CD8-positive, alpha-beta memory T cell (primary cell): ENCODE data around the gene HAND1. TPM values are rescaled to one million over a fixed set of nuclear protein-coding genes. Genes with fewer than 3 reads are reported as not detected.
A peak's percentile ranks its signal among the peaks of the same experiment; 100 is the strongest.

Source experiments
- CTCF ChIA-PET: fragments of 350-600 bp; sonication (Branson Sonifier 250); formaldehyde crosslinking; loops from one replicate; lab custom pipeline; 2021; ENCODE audit warnings: antibody characterized with exemption; lab: Charles Lee
- POLR2A ChIA-PET: fragments of 350-600 bp; sonication (Branson Sonifier 250); formaldehyde crosslinking; loops from one replicate; lab custom pipeline; 2021; ENCODE audit warnings: antibody characterized with exemption; lab: Charles Lee
- DNase-seq, 5 donors: peaks; one replicate each; pipeline versions ENCODE4 v3.0.0 to v3.0.0-alpha.2; 2020 to 2022; ENCODE audit warnings: mixed read lengths in 1 of 5
- H3K27ac ChIP-seq: one replicate; pipeline ENCODE4 v1.7.0; 2013; ENCODE audit warnings: low read depth, mild to moderate bottlenecking, low read length, moderate library complexity
- H3K27me3 ChIP-seq: 2 replicates; pipeline ENCODE4 v1.7.0; 2013; ENCODE audit warnings: low read length, mild to moderate bottlenecking; ENCODE audit not compliant: insufficient read depth, poor library complexity, severe bottlenecking
- H3K36me3 ChIP-seq: 2 replicates; pipeline ENCODE4 v1.7.0; 2013; ENCODE audit warnings: mild to moderate bottlenecking, low read length, moderate library complexity; ENCODE audit not compliant: insufficient read depth
- H3K4me1 ChIP-seq: 2 replicates; pipeline ENCODE4 v1.7.0; 2013; ENCODE audit warnings: mild to moderate bottlenecking, low read length, moderate library complexity; ENCODE audit not compliant: insufficient read depth
- H3K4me3 ChIP-seq: 2 replicates; pipeline ENCODE4 v1.7.0; 2013; ENCODE audit warnings: mild to moderate bottlenecking, low read length
- H3K9me3 ChIP-seq: 2 replicates; pipeline ENCODE4 v1.7.0; 2013; ENCODE audit warnings: mild to moderate bottlenecking, low read length
- H3K27ac Mint-ChIP-seq, 8 donors: one replicate each; pipeline ENCODE4 v1.8.0; 2020 to 2021; ENCODE audit warnings: mixed read lengths in 8 of 8, mild to moderate bottlenecking in 6 of 8, inconsistent platforms in 3 of 8, moderate library complexity in 3 of 8
- H3K27me3 Mint-ChIP-seq, 2 donors: one replicate each; pipeline ENCODE4 v1.8.0; 2020 to 2021; ENCODE audit warnings: mixed read lengths in 2 of 2, mild to moderate bottlenecking in 1 of 2, moderate library complexity in 1 of 2
- H3K36me3 Mint-ChIP-seq, 3 donors: one replicate each; pipeline ENCODE4 v1.8.0; 2020 to 2021; ENCODE audit warnings: mixed read lengths in 3 of 3, inconsistent platforms in 1 of 3, mild to moderate bottlenecking in 1 of 3
- H3K4me1 Mint-ChIP-seq, 3 donors: one replicate each; pipeline ENCODE4 v1.8.0; 2020 to 2021; ENCODE audit warnings: mixed read lengths in 3 of 3, inconsistent platforms in 1 of 3, mild to moderate bottlenecking in 1 of 3
- H3K4me3 Mint-ChIP-seq, 7 donors: one replicate each; pipeline ENCODE4 v1.8.0; 2020 to 2021; ENCODE audit warnings: mixed read lengths in 7 of 7, mild to moderate bottlenecking in 6 of 7, moderate library complexity in 4 of 7, inconsistent platforms in 2 of 7
- H3K9me3 Mint-ChIP-seq, 5 donors: one replicate each; pipeline ENCODE4 v1.8.0; 2020 to 2022; ENCODE audit warnings: mixed read lengths in 5 of 5, mild to moderate bottlenecking in 3 of 5, moderate library complexity in 2 of 5, inconsistent platforms in 1 of 5
- polyA plus RNA-seq: library from polyadenylated mRNA; unstranded; fragments of 300-500 nt; fragmentation: Illumina TruSeq; gene quantifications from one replicate; pipeline ENCODE4 v1.2.3, GENCODE V29; 2021
- total RNA-seq, 2 experiments: library from RNA; stranded (reverse); gene quantifications; one replicate each; pipeline ENCODE4 v1.2.3, GENCODE V29; 2021

HAND1 gene
- total and polyA plus RNA-seq, 3 experiments from 2014 or later, result not detected

- POLR2A ChIA-PET, result no interaction called here
- no peaks in the 10 kb centered on the region for H3K36me3 Mint-ChIP-seq
- CTCF ChIA-PET, result no interaction called here
These were observed 3.8 kb upstream of the HAND1 start for GRCh38 chr5:154481584-154482381.

GRCh38 chr5:154480847-154481246 is 2.8 kb upstream of the HAND1 start:
- Mint-ChIP-seq H3K36me3 (no peaks in the 10 kb centered on the region), H3K4me3 (no peak overlapping the region), H3K4me1 (peaks cover 37 to 57% (median 45%) of the 10 kb centered on the region in 3 donors), H3K9me3 (peaks cover 0 to 2% (median 0%) of the 10 kb centered on the region in 5 donors), H3K27me3 (peaks cover 87 to 88% of the 10 kb centered on the region in 2 donors), H3K27ac (no peak overlapping the region)
- ChIA-PET CTCF (no interaction called here), POLR2A (no interaction called here)
- Histone ChIP-seq H3K4me3 (no peak overlapping the region), H3K9me3 (no peaks in the 10 kb centered on the region), H3K27me3 (peaks cover 88% of the 10 kb centered on the region), H3K27ac (no peak overlapping the region), H3K36me3 (no peaks in the 10 kb centered on the region), H3K4me1 (peaks cover 20% of the 10 kb centered on the region)
- no peak for DNase-seq

More at GRCh38 chr5:154481584-154482381, 3.8 kb upstream of the HAND1 start:
- Mint-ChIP-seq H3K27me3 (peaks cover 87 to 89% of the 10 kb centered on the region in 2 donors), H3K9me3 (peaks cover 0 to 2% (median 0%) of the 10 kb centered on the region in 5 donors), H3K4me1 (peaks cover 28 to 47% (median 36%) of the 10 kb centered on the region in 3 donors), H3K27ac (no peak overlapping the region), H3K4me3 (no peak overlapping the region)
- Histone ChIP-seq H3K4me3 (no peak overlapping the region), H3K36me3 (no peaks in the 10 kb centered on the region), H3K27ac (no peak overlapping the region), H3K27me3 (peaks cover 85% of the 10 kb centered on the region), H3K4me1 (peaks cover 11% of the 10 kb centered on the region), H3K9me3 (no peaks in the 10 kb centered on the region)
- no peak for DNase-seq

- Mint-ChIP-seq H3K4me3 (no peak overlapping the region), H3K9me3 (peaks cover 0 to 2% (median 0%) of the 10 kb centered on the region in 5 donors), H3K27me3 (peaks cover 87 to 91% of the 10 kb centered on the region in 2 donors), H3K4me1 (peaks cover 43 to 64% (median 52%) of the 10 kb centered on the region in 3 donors), H3K36me3 (no peaks in the 10 kb centered on the region), H3K27ac (no peak overlapping the region)
- ChIA-PET POLR2A (no interaction called here), CTCF (interaction anchor here (1.9 kb wide), 1 partner anchor 12 kb away, joined by 7 read pairs; no protein-coding TSS in a partner anchor)
- peaks cover 88% of the 10 kb centered on the region for H3K27me3 ChIP-seq
- no peak overlapping the region for H3K4me3 ChIP-seq
- no peak for DNase-seq
- H3K36me3 ChIP-seq, result no peaks in the 10 kb centered on the region
- peaks cover 27% of the 10 kb centered on the region for H3K4me1 ChIP-seq
- H3K9me3 ChIP-seq, result no peaks in the 10 kb centered on the region
- H3K27ac ChIP-seq, result no peak overlapping the region
These were observed 2.1 kb upstream of the HAND1 start for GRCh38 chr5:154479944-154480750.

DNA sequence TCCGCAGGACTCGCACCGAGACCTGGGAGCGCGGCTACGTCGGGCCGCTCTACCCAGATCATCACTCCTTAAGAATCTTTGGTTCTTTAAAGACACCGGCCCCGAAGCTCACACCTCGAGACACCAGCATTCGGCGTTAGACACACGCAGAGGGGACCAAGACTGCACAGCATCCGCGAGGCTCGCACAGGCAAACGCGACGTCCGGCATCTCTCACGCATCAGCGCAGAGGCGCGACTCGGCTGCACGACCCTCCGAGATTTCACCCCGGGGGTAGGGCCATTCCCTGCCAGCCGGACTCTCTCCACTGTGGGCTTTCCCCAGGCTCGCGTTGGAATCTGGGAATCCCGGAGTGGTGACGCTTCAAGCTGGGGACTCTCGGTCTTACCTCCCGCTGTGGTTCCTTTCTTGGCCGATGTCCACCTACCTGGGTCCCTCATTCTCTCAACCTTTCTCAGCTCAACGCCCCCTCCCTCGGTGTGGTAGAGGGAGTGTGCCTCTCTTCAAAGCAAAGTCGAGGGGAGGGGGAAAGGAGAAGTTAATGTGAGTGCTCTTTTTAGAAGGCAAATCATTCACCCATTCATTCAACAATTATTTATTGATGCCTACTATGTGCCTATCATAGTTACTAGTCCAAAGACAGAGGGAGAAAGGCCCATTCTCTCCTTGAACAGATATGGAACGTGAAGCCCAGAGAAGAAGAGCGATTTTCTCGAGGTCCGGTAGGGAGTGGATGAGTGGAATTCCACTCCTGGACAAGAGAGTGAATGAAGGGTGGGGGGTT is 1.3 kb upstream of the HAND1 start:
- H3K36me3 Mint-ChIP-seq, result no peaks in the 10 kb centered on the region
- Histone ChIP-seq H3K27me3 (peaks cover 89% of the 10 kb centered on the region), H3K36me3 (no peaks in the 10 kb centered on the region), H3K4me3 (no peak overlapping the region), H3K4me1 (peaks cover 35% of the 10 kb centered on the region), H3K27ac (no peak overlapping the region), H3K9me3 (no peaks in the 10 kb centered on the region)
- H3K27ac Mint-ChIP-seq, result peak overlapping the region in 3 of 8 donors; percentile 43 to 76 (median 76)
- POLR2A ChIA-PET, result no interaction called here
- H3K9me3 Mint-ChIP-seq, result peaks cover 0 to 2% (median 0%) of the 10 kb centered on the region in 5 donors
- H3K4me3 Mint-ChIP-seq, result peak overlapping the region in 6 of 7 donors; percentile 26 to 79 (median 72)
- peaks cover 51 to 71% (median 60%) of the 10 kb centered on the region in 3 donors for H3K4me1 Mint-ChIP-seq
- CTCF ChIA-PET, result interaction anchor here (1.0 to 1.9 kb wide), 2 partner anchors 11 to 13 kb away, joined by 4 to 7 read pairs; no protein-coding TSS in a partner anchor
- no peak for DNase-seq
- H3K27me3 Mint-ChIP-seq, result peaks cover 87 to 91% of the 10 kb centered on the region in 2 donors

DNA sequence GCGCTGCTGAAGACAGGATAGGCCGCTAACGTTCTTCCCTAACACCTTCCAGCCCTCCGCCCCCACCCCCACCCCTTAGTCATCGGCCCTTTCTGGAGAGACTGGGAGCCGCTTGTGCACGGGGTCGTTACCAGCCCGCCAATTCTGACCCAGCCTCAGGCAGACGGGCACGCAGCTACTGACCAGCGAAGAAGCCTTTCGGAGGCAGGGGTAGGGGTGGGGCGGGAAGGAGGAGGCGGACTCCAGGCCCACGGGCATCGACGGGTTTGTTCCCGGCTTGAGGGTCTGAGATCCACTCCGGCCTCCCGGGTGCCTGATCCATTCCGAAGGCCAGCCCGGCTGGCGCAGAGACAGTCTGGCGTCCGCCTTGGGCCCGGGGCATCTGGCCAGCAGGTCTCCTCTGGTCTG is 729 bp upstream of the HAND1 start:
- Histone ChIP-seq H3K36me3 (no peaks in the 10 kb centered on the region), H3K27ac (no peak overlapping the region), H3K27me3 (peaks cover 89% of the 10 kb centered on the region), H3K4me3 (no peak overlapping the region), H3K4me1 (peaks cover 41% of the 10 kb centered on the region), H3K9me3 (no peaks in the 10 kb centered on the region)
- Mint-ChIP-seq H3K4me1 (peaks cover 54 to 71% (median 62%) of the 10 kb centered on the region in 3 donors), H3K27me3 (peaks cover 87 to 91% of the 10 kb centered on the region in 2 donors), H3K9me3 (peaks cover 0 to 2% (median 0%) of the 10 kb centered on the region in 5 donors), H3K27ac (no peak overlapping the region), H3K4me3 (peak overlapping the region in 4 of 7 donors; percentile 14 to 78 (median 70)), H3K36me3 (no peaks in the 10 kb centered on the region)
- no peak for DNase-seq
- POLR2A ChIA-PET, result no interaction called here
- CTCF ChIA-PET, result interaction anchor here (1.0 to 1.9 kb wide), 2 partner anchors 10 to 12 kb away, joined by 4 to 7 read pairs; no protein-coding TSS in a partner anchor

DNA sequence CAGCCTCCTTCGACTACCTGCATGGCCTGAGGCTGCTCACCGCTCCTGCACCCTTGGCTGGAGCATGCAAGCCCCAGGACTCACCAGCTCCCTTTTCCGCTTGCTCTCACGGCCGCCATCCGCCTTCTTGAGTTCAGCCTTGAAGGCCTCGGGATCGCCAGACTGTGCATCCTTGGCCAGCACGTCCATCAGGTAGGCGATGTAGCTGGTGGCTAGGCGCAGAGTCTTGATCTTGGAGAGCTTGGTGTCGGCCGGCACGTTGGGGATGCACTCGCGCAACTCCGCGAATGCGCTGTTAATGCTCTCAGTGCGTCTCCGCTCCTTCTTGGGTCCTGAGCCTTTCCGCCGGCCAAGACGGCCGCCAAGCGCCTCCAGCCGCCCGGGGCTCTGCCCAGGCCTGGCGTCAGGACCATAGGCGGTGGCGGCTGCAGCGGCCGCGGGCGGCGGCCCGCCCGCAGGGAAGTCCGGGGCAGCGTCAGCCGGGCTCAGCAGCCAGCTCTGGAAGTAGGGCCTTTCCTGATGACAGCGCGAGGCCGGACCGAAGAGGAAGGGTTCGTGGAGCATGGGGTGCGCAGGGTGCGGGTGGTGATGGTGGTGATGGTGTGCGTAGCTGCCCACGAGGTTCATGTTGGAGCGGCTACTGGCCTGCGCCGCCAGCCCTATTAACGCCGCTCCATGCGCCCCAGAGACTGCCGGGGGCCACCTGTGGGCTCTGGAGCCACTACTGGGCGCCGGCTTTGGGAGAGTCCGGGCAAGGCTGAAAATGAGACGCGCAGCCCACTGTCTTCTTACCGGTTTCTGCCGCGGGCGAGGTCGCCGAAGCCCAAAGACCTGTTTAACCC is 424 bp downstream of the HAND1 start:
- ChIA-PET POLR2A (no interaction called here), CTCF (interaction anchor here (1.7 kb wide), 1 partner anchor 9 kb away, joined by 3 read pairs; no protein-coding TSS in a partner anchor)
- Mint-ChIP-seq H3K4me1 (peaks cover 53 to 71% (median 59%) of the 10 kb centered on the region in 3 donors), H3K9me3 (peaks cover 0 to 2% (median 0%) of the 10 kb centered on the region in 5 donors), H3K36me3 (no peaks in the 10 kb centered on the region), H3K27ac (peak overlapping the region in 3 of 8 donors; percentile 9 to 34 (median 17)), H3K27me3 (peaks cover 87 to 91% of the 10 kb centered on the region in 2 donors), H3K4me3 (peak overlapping the region; percentile 28 to 73 (median 62))
- H3K27ac ChIP-seq, result no peak overlapping the region
- H3K4me3 ChIP-seq, result peak overlapping the region; percentile 14
- no peaks in the 10 kb centered on the region for H3K36me3 ChIP-seq
- no peaks in the 10 kb centered on the region for H3K9me3 ChIP-seq
- H3K4me1 ChIP-seq, result peaks cover 52% of the 10 kb centered on the region
- peaks cover 89% of the 10 kb centered on the region for H3K27me3 ChIP-seq
- DNase-seq, result no peak
